Subcutaneous adipose tissue (tissue), 4 donors: ENCODE data around the gene FUOM. TPM values are rescaled to one million over a fixed set of nuclear protein-coding genes. Genes with fewer than 3 reads are reported as not detected.

Source experiments
- CTCF ChIP-seq: fragments of 450-650 bp; IDR thresholded peaks from one replicate; pipeline ENCODE4 v1.5.1; 2016; ENCODE audit warnings: low read depth, mild to moderate bottlenecking, control low read depth, antibody characterized with exemption, moderate library complexity
- total RNA-seq, 4 donors: library from RNA; depleted of rRNA; stranded (reverse); fragments of >200 nt; gene quantifications; one replicate each; pipeline ENCODE4 v1.1.0, GENCODE V29; 2016

Gene FUOM
- total RNA-seq, 4 donors from 2014 or later: 16.5 to 43.2 (median 29.6) TPM

DNA sequence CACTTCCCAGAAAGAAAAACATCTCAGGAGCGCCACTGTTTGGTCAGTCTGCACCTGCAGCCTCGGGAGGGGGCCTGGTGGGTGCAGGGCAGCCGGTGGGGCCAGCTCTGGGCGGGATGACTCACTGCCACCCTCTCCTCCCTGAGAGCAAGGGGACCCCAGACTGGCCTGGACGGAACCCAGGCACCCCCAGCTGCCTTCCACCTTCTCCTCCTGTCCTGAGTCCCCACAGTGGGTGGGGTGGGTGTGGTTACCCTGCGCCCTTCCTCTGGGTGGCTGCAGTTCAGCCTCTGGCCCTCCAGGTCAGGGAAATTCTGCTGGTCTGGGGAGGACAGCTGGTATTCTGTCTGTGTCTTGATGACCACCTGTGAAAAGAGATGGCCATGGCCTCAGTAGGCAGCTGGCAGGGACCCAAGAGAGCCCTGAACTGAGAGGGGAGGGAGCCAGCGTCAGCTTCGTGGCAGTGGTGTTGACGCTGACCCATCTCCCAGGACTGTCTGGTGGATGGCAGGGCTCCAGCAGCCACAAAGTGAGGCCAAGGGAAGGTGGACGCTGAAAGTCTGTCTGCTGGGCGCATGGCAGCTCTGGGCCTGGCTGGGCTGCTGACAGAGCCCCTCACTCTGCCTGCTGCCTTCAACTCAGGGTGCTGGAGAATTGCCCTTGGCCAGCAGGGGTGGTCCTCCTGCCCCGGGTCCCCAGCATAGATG, 30.0 kb downstream of the FUOM start:
- no peak for TF ChIP-seq CTCF

- TF ChIP-seq CTCF: no peak
Observed at GRCh38 chr10:133326745-133327650, 30.8 kb downstream of the FUOM start.

DNA sequence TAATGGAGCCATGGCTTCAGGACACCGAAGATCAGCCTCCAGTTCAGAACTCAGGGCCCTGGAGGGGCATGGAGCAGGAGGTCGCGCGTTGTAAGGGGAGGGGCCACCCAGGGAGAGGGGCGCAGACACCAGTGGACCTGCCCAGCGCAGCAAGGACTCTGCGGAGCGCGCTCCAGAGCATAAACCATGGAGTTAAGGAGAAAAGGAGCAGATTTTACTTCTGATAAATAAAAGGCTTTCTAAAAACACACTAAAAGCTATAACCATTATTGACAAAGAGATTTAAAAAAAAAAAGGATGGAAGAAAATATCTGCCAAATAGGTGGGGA, 31.6 kb downstream of the FUOM start:
- no peak for TF ChIP-seq CTCF

- TF ChIP-seq CTCF: no peak
Observed at GRCh38 chr10:133325440-133326222, 32.2 kb downstream of the FUOM start.

- no peak for TF ChIP-seq CTCF
Observed at GRCh38 chr10:133324857-133325260, 33.0 kb downstream of the FUOM start.

DNA sequence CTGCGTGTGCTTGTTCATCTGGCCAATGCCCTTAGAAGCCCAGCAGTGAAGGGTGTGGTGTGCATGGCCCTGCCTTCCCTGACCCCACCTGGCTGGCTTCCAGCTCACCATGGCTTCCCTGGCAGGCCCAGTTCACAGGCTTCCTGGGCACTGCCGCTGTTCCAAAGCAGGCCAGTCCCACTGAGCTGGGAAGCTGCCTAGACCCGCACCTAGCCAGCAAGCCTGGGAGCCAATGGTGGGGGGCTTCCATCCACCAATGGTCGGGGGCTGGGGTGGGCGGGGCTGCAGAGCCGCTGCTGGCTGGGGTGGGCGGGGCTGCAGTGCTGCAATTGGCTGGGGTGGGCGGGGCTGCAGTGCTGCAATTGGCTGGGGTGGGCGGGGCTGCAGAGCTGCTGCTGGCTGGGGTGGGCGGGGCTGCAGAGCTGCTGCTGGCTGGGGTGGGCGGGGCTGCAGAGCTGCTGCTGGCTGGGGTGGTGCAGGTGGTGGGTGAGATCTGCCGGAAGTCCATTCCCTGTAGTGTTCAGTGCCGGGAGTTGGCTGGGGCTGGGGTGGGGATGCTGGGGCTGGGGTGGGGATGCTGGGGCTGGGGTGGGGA, 33.5 kb downstream of the FUOM start:
- TF ChIP-seq CTCF: no peak
